Activated T-cell treated with anti-CD3 and anti-CD28 coated beads, Interleukin-2, amount 50 U/mL, for 48 hours (primary cell): Measurements from ENCODE around the gene LIN37.
A peak's percentile ranks its signal among the peaks of the same experiment; 100 is the strongest.
"Not testable (repeated sequence)": the region's sequence is repeated elsewhere in the genome, so short reads cannot be mapped to it uniquely, and the experiment has no call there.

Experiments
- DNase-seq, 2 experiments: peaks; one replicate each; pipeline ENCODE4 v3.0.0-alpha.2; 2020

LIN37 gene

DNA sequence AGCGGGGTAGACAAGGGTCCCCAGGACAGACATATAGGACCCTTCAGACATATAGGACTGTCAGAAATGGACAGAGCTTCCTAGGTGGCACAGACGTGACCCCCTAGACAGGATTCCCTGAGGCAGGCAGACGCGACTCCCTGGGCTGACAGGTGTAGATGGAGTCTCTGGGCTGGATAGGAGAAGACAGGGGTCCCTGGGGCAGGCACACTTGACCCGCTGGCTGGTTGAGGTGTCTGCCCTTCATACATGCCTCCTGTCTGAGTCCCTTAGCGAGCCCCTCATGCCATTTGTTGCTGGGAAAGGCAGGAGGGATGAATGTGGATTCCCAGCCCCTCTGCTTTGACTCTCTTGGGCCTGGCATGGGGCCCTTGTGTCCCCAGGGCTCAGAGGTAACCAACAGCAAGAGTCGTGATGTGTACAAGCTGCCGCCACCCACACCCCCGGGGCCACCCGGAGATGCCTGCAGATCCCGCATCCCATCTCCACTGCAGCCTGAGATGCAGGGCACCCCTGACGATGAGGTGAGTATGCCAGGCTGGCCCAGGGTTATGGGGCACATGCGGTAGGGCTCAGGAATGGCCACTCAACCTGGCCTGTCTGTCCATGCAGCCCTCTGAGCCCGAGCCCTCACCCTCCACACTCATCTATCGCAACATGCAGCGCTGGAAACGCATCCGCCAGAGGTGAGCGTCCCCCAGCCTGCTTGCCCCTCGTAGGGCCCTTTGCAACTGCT is 5.4 kb downstream of the LIN37 start:
- DNase-seq = no peak

- no peak for DNase-seq
Observed at GRCh38 chr19:35754370-35755130, 6.2 kb downstream of the LIN37 start.

GRCh38 chr19:35755131-35755549 is 6.8 kb downstream of the LIN37 start:
- no peak for DNase-seq

DNA sequence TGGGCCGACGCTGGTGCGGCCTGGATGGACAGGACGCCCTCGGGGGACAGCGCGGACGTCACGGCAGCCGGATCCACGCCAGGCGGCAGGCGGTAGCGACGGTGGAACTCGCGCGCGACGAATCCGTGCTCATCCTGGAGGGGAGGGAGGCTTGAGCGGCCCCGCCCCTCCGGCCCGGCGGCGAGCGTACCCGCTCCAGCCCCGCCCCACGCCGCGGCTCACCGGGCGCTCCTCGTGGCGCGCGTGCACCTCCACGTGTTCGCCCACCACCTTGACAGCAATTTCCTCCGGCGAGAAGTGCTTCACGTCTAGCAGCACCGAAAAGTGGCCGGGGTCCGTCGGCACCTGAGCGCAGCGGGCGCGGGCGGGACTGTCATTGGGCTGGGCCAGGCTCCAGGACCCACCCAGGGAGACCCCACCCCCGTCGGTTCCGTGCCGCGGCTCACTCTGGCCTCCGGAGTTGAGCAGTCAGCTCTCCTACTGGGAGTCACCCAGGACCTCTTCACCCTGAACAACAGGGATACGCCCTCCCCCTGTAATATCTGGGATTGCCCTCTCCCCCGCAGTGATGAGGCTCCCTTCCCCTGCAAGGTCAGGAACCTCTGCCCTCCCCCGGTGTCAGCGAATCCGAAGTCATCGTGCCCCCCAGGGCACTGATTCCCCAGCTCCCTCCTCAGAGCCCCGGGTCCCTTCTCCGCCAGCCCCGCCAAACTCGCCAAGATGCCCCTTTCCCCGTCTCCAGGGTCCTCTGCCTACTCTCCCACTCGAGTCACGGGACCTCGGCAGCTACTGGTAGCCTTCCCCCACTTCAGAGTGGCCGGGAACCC is 7.4 kb downstream of the LIN37 start:
- peak; percentile 65 to 75 for DNase-seq

DNA sequence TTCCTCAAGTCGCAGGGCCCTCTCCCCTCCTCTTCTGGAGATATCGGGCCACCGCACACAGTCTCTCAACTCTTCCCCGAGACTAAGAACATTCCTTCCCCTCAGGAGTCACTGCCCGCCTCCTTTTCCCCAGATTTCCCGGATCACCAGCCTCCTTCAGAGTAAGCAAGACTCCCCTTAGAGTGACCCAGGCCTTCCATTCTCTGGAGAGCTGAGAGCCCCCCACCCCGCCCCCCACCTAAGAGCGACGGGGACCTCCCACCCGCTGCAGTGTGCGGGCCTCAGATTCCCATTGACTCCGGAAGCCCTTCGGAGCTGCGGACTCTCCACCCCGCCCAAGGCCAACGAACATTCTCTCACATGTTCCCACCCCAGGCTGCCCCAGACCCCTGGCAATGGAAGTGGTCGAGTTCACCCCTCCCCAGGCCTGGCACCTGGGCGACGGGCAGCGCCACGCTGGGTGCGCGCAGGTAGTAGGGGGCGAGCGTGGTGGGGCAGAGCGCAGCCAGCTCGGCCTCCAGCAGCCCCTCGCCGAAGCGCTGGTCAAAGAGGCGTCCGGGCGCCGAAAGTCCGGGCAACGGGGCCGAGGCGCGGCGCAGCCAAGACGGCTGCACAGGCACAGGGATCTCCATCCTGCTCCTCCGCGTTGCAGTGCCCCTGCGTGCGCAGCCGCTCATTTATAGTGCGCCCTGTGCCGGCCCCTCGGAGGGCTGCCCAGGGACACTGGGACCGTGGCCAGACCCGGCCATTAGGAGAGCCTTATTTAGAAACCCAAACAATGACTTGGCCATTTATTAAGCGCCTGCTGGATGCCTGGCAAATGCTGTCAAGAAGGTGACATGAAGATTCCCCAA is 8.2 kb downstream of the LIN37 start, which contains the start of gene HSPB6:
Gene HSPB6 (minus strand): TSS at position 653 of the 854 bp plus-strand sequence. CDS start 21 bp downstream, at position 632.
- no peak for DNase-seq

GRCh38 chr19:35757231-35757748 is 8.9 kb downstream of the LIN37 start:
- peak; percentile 64 to 70 for DNase-seq

- DNase-seq = peak; percentile 99
Observed at GRCh38 chr19:35757749-35758608, 9.6 kb downstream of the LIN37 start, which contains the start of gene PROSER3. Gene PROSER3, plus strand, starts transcription at chr19:35758176. Its CDS starts 40 bp downstream, at chr19:35758216.

GRCh38 chr19:35759697-35760096 is 11.3 kb downstream of the LIN37 start:
- DNase-seq = no peak

DNA sequence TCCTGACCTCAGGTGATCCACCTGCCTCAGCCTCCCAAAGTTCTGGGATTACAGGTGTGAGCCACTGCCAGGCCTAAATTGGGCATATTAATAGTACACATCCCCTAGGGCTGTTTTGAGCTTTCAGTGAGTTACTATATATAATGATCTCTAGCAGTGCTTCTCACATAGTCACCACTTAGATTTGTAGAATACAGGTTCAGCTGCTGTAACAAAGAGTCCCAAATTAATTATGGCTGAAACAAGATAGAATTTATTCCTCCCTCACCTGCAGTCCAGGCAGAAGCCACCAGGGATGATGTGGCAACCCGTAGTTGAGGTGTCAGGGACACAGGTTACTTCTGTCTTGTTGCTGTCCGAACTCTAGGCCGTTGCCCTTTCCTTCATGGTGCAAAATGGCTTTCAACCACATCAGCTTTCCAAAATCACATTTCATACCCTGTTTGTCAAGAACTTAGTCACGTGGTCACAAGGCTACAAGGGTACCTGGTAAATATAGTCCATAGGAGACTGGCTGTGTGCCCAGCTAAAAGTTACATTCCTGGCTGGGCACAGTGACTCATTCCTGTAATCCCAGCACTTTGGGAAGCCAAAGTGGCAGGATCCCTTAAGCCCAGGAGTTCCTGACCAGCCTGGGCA is 12.5 kb downstream of the LIN37 start:
- DNase-seq = no peak

DNA sequence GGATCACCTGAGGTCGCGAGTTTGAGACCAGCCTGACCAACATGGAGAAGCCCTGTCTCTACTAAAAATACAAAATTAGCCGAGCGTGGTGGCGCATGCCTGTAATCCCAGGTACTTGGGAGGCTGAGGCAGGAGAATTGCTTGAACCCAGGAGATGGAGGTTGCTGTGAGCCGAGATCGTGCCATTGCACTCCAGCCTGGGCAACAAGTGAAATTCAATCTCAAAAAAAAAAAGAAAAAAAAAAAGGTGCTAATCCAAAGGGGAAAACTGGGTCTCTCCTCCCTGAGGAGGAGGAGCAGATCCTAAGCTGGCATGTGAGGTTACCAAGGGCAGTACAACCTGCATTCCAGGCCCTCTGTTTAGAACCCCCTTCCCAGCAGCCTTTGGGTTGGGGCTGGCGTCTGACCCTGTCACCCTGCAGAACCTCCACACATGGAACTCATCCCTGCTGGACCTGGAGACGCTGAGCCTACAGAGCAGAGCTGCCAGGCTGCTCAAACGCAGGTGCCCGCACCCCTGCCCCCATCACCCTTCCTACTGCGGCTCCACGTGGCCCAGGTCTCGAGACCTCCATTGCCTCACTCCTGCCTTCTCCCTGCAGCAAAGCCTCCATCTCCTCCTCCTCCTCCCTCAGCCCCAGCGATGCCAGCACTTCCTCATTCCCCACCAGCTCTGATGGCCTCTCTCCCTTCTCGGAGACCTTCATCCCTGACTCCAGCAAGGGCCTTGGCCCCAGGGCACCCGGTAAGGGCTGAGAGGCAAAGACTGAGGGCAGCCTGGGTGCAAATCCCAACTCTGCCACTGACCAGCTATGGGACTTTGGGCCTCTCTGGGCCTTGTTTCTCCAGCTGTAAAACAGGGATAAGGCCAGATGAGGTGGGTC is 16.3 kb downstream of the LIN37 start:
- DNase-seq = no peak

GRCh38 chr19:35766571-35767104 is 18.3 kb downstream of the LIN37 start:
- DNase-seq = no peak

- no peak for DNase-seq
Observed at GRCh38 chr19:35767288-35768081, 19.1 kb downstream of the LIN37 start.

DNA sequence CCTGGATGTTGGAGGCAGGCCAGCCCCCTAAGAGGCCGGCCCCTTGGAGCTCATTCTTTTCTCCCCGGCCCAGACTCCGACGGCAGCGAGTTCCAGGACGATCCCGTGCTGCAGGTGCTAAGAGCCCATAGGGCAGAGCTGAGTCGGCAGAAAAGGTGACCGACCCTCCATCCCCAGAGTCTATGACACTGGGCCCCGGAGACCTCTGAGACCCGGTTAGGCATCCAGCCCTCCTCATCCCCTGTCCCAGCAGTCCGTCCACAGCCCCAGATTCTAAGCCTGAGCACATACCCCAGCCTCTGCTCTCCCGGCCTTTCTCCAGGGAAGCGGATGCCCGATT is 19.7 kb downstream of the LIN37 start:
- DNase-seq = no peak

DNA sequence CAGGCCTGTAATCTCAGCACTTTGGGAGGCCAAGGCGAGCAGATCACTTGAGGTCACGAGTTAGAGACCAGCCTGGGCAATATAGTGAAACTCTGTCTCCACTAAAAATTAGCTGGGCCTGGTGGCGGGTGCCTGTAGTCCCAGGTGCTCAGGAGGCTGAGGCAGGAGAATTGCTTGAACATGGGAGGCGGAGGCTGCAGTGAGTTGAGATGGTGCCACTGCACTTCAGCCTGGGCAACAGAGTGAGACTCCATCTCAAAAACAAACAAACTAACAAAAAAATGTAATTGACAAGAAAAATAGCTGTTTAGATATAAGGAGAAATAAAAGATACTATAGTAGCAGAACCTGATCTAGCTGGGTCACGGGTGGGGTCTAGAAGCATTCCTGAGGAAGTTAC is 24.0 kb downstream of the LIN37 start:
- not testable (repeated sequence) for DNase-seq

DNA sequence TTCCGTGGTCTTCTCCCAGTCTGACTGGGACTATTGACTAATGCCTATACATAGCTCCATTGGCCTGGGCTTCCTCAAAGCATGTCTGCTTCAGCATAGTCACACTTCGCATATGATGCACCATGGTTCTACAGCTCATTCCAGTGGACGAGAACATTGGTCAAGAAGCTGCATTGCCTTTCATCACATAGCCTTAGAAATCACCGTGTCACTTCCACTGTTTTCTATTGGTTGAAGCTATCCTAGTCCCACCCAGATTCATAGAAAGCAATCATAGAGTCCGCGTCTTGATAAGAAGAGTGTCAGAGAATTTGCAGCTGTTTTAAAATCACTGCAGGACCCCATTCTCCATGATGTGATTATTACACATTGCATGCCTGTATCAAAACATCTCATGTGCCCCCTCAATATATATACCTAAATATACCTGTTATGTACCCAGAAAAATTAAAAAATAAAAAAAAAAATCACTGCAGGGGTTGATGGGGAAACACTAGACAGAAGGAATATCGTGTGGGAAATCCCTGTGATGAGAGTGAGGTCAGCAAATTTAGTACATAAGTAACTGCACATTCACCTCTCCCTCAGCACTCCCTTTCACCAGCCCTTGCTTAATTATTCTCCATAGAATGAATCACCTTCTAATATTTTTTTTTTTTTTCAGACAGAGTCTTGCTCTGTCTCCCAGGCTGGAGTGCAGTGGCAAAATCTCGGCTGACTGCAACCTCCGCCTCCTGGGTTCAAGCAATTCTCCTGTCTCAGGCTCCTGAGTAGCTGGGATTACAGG is 24.8 kb downstream of the LIN37 start:
- no peak for DNase-seq

GRCh38 chr19:35774274-35775045 is 26.1 kb downstream of the LIN37 start:
- DNase-seq = no peak

- no peak for DNase-seq
Observed at GRCh38 chr19:35775046-35775297, 26.6 kb downstream of the LIN37 start.
